Activated CD4-positive, alpha-beta T cell treated with anti-CD3 and anti-CD28 coated beads, Interleukin-2, amount 50 U/mL, for 1 hour (primary cell): ENCODE results near the gene ACSS2.

ENCODE experiments used
- DNase-seq: peaks from one replicate; pipeline ENCODE4 v3.0.0-alpha.2; 2020

Gene ACSS2

GRCh38 chr20:34916774-34917354 lies 40.5 kb downstream of the ACSS2 start:
- no peak for DNase-seq

DNA sequence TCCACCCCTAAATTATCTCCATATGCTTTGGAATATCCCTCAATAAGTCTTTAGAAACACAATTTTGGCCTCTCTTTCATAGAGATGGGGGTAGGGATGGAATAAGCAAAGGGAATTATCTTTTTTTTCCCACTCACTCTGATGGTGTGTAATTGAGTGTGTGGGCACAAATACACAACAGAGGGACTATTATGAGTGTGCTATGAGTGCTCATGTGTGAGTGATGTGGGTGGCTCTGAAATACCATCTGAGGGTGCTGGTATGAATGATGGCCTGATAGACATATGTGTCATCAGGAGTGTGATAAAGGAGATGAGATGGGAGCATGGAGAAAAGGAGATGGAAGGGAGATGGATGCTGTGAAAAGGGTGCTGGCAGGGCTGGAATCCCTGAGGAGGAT lies 43.6 kb downstream of the ACSS2 start:
- no peak for DNase-seq

DNA sequence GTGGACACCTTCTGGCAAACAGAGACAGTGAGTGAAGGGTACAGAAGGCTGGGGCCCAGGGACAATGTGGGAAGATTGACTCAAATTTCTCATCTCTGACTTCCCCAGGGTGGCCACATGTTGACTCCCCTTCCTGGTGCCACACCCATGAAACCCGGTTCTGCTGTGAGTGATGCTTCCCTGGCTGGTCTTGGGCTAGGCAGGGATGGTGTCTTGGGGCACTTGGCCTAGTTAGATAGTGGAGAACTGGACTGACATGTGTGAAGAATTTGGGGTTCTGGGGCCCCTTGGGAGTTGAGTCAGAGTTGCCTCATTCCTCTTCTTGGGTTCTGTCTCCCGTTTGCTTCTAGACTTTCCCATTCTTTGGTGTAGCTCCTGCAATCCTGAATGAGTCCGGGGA lies 45.0 kb downstream of the ACSS2 start:
- DNase-seq = no peak

GRCh38 chr20:34922654-34923381 lies 46.4 kb downstream of the ACSS2 start:
- DNase-seq = no peak

GRCh38 chr20:34923414-34923813 lies 47.0 kb downstream of the ACSS2 start:
- DNase-seq = no peak

GRCh38 chr20:34925341-34925740 lies 48.9 kb downstream of the ACSS2 start:
- DNase-seq = no peak

- DNase-seq = no peak
Measured at GRCh38 chr20:34925981-34926380, 49.6 kb downstream of the ACSS2 start.

DNA sequence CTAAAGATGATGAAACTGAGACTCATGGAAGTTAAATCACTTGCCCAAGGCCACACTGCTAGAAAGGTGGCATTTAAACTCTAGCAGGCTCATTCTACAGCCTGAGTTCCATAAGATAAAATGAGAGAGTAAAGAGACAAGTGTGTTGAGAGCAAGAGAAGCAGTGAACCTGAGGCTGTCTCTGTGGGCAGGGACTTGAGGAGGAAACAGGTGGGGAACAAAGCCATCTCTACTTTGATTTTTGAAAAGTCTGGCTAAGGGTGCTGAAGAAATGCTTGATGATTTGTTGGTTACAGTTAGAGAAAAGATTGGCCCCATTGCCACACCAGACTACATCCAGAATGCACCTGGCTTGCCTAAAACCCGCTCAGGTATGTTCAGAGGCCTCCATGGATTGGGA lies 50.2 kb downstream of the ACSS2 start:
- DNase-seq = no peak

GRCh38 chr20:34927736-34928135 lies 51.3 kb downstream of the ACSS2 start:
- DNase-seq = no peak

DNA sequence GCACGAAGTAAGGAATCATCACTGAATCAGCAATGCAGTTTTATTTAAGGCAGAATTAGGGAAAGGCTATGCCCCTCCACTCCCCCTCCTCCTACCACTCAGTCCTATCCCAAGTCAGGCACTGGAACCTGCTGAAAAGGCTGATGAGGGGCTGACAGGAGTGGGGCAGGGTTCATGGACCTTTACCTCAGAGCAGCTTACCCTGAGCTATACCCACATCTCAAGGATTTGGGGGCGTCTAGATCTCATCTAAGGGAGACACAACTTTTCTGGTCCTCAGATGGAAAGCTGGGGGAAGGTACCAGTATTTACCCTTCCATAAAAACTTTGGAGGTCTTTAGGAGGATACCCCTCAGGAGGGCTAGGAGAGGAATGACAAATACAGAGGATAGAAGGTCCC lies 52.0 kb downstream of the ACSS2 start:
- DNase-seq = no peak

DNA sequence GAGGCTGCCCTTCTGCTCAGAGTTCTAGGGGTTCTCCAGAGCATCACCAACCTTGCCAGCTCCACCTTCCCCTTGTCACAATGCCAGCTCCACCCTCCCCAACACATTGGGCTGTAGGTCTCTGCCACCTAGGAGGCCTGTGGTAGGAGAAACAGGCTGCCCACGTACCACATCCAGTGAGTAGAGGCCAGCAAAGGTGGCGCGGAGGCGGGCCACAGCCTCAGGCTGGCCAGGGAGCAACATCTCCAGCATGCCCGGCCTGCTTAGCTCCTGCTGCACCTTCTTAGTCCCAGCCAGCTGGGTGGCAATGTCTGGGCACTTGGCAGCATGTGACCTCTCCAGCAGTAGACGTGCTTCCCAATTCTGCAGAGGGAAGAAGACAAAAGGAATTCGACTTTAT lies 55.4 kb downstream of the ACSS2 start:
- no peak for DNase-seq

- DNase-seq = no peak
Measured at GRCh38 chr20:34938466-34939163, 62.2 kb downstream of the ACSS2 start.

GRCh38 chr20:34940081-34940481 lies 63.7 kb downstream of the ACSS2 start:
- DNase-seq = no peak

GRCh38 chr20:34941226-34941625 lies 64.8 kb downstream of the ACSS2 start:
- DNase-seq = no peak

DNA sequence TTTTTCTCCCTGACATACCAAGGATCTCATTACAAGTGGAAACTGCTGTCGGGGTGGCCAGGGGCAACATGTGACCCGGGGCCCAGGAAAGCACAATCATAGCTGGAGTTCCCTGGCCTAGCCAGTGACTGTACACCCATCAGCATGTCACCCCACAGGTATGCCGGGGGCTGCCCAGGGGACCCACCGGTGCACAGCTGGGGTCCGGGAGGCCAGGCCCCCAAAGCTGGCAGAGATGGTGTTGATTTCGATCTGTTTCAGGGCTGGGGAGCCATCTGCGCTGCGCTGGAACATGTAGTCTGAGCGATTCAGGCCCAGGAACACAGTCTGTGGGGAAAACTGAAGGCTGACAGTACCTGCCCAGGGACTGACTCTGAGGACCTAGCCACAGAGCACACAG lies 65.9 kb downstream of the ACSS2 start:
- no peak for DNase-seq

GRCh38 chr20:34943808-34944567 lies 67.6 kb downstream of the ACSS2 start:
- DNase-seq = no peak

GRCh38 chr20:34945315-34946077 lies 69.1 kb downstream of the ACSS2 start:
- no peak for DNase-seq

DNA sequence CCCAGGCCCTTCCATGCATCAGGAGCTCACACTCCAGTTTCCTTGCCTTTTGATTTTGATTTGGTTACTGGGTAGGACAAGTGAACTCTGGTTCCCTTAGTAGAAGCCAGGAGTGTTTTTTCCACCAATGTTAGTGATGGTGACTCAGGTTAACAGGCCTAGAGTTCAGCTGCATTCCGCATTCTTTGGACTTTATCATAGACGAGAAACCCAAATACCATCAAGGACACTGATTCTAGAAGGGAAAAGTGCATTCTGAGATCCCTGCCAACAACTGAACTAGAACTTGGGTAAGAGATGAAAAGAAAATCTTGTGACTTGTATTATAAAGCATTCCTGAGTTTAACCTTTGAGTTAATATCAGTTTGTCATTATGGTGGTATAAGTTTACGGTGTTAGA lies 70.2 kb downstream of the ACSS2 start:
- no peak for DNase-seq

DNA sequence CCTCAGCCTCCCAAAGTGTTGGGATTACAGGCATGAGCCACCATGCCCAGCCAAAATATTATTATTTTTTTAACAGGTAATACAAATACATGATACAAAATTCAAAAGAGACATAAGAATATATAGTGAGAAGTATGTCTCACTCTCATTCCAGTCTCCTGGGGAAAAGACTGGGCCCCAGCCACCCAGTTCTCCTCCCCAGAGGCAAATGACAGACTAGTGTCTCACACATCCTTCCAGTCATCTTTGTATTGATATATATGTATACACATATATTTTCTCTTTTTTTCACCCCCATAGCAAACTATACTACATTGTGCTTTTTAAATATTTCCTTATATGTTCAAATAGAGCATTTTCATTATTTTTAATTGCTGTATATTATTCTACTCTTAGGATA lies 70.9 kb downstream of the ACSS2 start:
- no peak for DNase-seq

GRCh38 chr20:34948030-34948429 lies 71.6 kb downstream of the ACSS2 start:
- DNase-seq = no peak

DNA sequence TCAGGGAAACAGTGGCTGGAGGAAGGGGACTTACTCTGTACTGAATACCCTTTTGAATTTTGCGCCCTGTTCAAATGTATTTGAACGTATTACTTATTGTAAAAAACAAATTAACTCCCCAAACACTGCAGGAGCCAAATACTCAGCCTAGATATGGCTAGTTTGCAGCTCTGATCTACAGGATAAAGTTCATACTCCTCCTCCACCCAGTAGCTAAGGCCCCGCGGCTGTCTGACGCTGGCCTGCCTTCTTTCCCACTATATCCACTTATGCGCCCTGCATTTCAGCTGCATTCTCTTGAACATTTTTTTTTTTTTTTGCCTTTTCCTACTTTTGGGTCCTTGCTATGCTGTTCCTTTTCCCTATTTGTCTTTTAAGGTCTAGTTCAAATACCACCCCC lies 72.7 kb downstream of the ACSS2 start:
- DNase-seq = no peak

DNA sequence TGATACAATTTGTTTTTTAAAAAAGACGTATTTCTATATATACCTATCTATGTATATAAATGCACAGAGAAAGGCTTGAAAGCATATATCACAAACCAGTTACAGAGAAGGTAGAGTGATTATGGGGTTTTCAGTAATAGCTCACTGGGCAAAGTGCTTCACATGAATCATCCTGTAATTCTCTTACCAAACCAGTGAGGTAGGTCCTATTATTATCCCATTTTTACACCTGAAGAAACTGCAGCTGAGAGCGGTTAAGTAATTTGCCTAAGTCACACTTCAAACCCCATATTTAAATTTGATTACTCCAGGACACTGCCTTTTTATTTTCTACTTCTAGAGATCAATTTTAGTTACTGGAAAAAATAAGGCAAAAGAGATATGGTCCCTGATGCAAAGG lies 74.8 kb downstream of the ACSS2 start:
- no peak for DNase-seq

DNA sequence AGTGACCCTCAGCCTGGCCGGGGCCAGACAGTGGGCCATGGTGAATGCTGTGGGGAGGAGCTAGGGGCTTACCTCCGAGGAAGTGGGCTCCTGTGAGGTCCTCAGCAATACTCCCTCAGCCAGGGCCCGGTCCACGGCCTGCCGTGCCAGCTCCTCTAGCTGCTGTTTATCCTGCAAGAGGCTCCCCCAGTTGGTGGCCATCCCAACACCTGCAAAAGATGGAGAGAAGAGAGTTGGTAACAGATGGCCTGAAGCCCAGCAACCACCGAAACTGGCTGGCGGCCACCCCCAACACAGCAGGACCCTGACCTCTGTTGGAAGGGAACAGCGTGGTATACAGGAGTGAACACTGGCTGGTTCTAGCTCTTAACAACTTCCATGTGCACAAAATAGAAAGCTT lies 75.2 kb downstream of the ACSS2 start:
- DNase-seq = no peak
